Left ventricle myocardium superior (tissue), 1 donor: ENCODE measurements around the gene SARNP. TPM values are rescaled to one million over a fixed set of nuclear protein-coding genes. Genes with fewer than 3 reads are reported as not detected.

ENCODE experiments used
- ATAC-seq: fragments of 200-7000 bp; cut with Tn5 transposase; one replicate; pipeline ENCODE4 v1.9.1; 2020; ENCODE audit warnings: mild to moderate bottlenecking, moderate library complexity
- DNase-seq: peaks from one replicate; pipeline ENCODE4 v3.0.0-alpha.2; 2020
- intact Hi-C: fragments of 100-400 bp; cut with micrococcal nuclease; formaldehyde crosslinking; loops from one replicate; pipeline ENCODE4 v1.11.0; 2022
- total RNA-seq: library from RNA; stranded (reverse); fragmentation: NEBNext Ultra II Directional; extraction: Animal tissue kit (Norgen Biotek cat#: 25700); gene quantifications from one replicate; pipeline ENCODE4 v1.2.1, GENCODE V29; 2021
- donor health status: DM: no; HTN: yes; CAD: no; lungs with severe emphysema.

SARNP gene
- total RNA-seq, 1 donor from 2014 or later: 51.6 TPM

- DNase-seq (no peak), ATAC-seq (no peak)
- intact Hi-C loops: no loop called here
These were observed 99.5 kb downstream of the SARNP start for GRCh38 chr12:55718015-55718414.

GRCh38 chr12:55717011-55718007 is 100.2 kb downstream of the SARNP start:
- DNase-seq (no peak), ATAC-seq (no peak)

GRCh38 chr12:55716582-55716957 is 101.0 kb downstream of the SARNP start:
- ATAC-seq: no peak
- intact Hi-C loops: no loop called here
- DNase-seq: no peak

More at GRCh38 chr12:55717011-55718007, 100.2 kb downstream of the SARNP start:
- intact Hi-C loops: no loop called here

DNA sequence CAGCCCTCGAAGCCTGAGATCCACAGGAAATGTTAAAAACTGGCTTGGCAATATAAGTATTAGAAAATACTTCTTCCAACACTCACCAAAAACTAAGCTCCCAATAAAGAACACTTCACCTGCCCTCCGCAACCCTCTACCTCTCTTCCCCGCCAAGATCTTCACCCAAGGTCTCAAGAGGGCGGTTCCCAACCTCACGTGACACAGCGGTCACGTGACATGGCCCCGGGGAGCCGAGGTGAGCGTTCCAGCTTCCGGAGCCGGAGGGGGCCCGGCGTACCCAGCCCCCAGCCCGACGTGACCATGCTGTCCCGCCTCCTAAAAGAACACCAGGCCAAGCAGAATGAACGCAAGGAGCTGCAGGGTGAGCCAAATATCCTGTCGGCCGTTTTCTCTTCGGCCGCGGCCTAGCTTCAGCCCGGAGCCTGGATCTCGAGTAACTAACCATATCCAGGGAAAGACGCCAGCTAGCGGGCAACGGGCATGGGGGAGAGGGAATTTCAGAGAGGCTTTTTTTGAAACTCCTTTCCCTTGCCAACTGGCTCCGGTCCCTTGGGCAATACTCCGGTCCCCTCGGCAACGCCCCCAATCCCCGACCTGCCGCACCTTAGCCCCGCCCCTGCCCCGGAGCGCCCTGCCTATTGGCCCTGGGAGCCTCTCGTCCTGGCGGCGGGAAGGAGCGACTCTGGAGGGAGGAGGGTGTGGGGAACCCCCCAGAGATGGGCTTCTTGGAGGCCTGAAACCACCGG is 101.5 kb downstream of the SARNP start, which contains the start of gene BLOC1S1:
Gene BLOC1S1, plus strand, starts transcription at position 214 of the 749 bp plus-strand sequence. Its CDS starts 6 bp downstream, at position 220.
- DNase-seq (peak; percentile 96), ATAC-seq (peak; percentile 62)
- intact Hi-C loops: no loop called here

GRCh38 chr12:55715169-55715764 is 102.3 kb downstream of the SARNP start:
- intact Hi-C loops: no loop called here
- ATAC-seq (no peak), DNase-seq (no peak)

DNA sequence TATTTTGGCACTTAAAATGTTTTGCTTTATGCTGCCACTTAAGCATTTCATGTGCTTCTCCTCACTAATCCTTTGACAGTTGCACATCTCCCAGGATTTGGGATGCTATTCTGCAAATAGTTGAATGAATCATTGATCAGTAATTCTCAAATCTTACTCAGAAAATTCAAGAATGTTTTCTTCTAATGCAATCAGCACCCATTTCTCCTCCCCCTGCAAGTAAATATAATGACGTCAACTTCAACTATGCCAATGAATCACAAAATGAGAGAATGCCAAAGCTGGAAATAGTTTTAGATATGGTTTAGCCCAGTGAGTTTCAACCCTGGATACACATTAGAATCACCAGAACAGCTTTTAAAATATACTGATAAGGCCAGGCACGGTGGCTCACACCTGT is 103.8 kb downstream of the SARNP start:
- ATAC-seq (no peak), DNase-seq (peak; percentile 6)

GRCh38 chr12:55712700-55713415 is 104.7 kb downstream of the SARNP start:
- intact Hi-C loops: no loop called here
- ATAC-seq: peak; percentile 1

More for the DNA sequence above, 103.8 kb downstream of the SARNP start:
- intact Hi-C loops: no loop called here

GRCh38 chr12:55711786-55712553 is 105.6 kb downstream of the SARNP start:
- ATAC-seq (peak; percentile 58), DNase-seq (peak; percentile 64)
- intact Hi-C loops: no loop called here

More at GRCh38 chr12:55712700-55713415, 104.7 kb downstream of the SARNP start:
- peak; percentile 27 for DNase-seq

DNA sequence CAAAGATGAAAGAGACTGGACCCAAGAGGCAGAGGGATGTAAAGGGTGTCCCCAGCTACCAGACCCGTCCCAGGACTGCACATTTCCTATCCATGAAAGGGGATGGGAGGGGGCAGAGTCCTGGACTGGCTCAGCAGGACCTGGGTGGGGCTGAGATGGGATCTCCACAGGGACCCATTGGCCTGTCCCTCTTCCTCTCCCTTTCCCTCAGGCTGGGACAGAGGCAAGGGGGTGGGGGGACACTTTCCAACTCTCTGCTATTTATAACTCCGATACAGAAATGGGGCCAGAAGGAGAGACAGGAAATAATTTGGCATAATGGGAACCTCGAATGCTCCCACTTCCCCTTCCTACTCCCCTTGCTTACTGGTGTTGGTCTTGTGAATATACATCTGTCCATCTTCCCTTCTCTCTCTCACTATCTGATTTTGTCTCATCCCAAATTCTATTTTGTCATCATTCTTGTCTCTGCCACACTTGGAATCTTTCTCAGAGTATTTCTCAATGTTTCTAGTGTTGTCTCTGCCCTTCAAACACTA is 108.8 kb downstream of the SARNP start:
- ATAC-seq (peak; percentile 56), DNase-seq (peak; percentile 69)
- intact Hi-C loops: no loop called here

DNA sequence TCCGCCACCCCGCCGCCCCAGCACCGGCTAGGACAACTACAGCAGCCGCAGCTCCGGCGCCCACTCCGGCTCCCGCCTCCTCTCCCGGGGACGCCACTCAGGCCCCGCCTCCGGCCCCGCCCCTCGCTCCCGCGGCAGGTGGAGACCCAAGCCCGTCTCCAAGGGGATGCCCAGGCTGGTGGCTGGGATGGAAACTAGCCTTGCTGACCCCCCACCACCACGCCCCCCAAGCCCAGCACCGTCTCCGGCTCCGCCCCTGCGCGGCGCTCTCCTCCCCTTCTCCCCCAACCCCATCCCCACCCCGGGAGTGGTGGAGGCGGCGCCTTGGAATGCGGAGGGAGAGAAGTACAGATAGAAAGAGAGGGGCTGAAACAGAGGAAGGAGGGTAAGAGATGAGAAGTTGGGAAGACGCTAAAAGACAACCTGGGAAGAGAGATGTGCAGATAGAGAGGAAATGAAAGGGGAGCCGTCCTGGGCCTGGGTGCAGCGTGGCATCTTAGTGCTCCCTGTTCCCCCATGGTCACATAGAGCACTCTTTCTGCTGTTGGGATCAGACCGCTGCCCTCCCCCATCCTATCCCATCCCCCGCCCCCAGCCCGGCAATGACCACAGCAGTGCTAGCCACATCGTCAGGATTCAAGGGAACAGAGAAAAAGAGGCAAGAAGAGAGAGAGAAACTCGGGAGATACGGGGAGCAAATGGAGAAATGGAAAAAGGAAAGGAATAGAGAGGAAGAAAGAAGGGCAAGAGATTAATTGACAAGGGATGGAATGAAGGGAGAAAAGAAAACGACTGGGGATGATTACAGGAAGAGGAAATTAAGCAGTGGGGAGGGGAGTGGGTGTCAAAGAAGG is 109.5 kb downstream of the SARNP start, which contains the start of gene ITGA7:
Gene ITGA7, minus strand, starts transcription at position 64 of the 854 bp plus-strand sequence. CDS start 222 bp downstream, outside the sequence.
- intact Hi-C loops: no loop called here
- ATAC-seq (peak; percentile 63), DNase-seq (peak; percentile 91)

Other genes with a start within 250 kb of the SARNP start
- not detected for gene OR2AP1, start 245.3 kb downstream of the SARNP start, total RNA-seq
- not detected for gene OR10P1, start 180.8 kb downstream of the SARNP start, total RNA-seq
- 488 TPM for gene ITGA7, start 109.8 kb downstream of the SARNP start, total RNA-seq
- 124 TPM for gene BLOC1S1, start 101.7 kb downstream of the SARNP start, total RNA-seq
- gene RDH5, start 97.3 kb downstream of the SARNP start, total RNA-seq: 13.5 TPM
- gene CD63, start 88.7 kb downstream of the SARNP start, total RNA-seq: 733 TPM
- gene GDF11, start 74.6 kb downstream of the SARNP start, total RNA-seq: 8.9 TPM
- 15.7 TPM for gene ORMDL2, start 317 bp upstream of the SARNP start, total RNA-seq
- 20.3 TPM for gene DNAJC14, start 11.9 kb upstream of the SARNP start, total RNA-seq
- gene MMP19, start 25.2 kb upstream of the SARNP start, total RNA-seq: 2.1 TPM
- 16.2 TPM for gene PYM1, start 110.2 kb upstream of the SARNP start, total RNA-seq
- gene DGKA, start 113.4 kb upstream of the SARNP start, total RNA-seq: 6.9 TPM
- gene PMEL, start 148.3 kb upstream of the SARNP start, total RNA-seq: 0.57 TPM
- 8.4 TPM for gene CDK2, start 149.1 kb upstream of the SARNP start, total RNA-seq
- 128 TPM for gene RAB5B, start 156.4 kb upstream of the SARNP start, total RNA-seq
- 27.9 TPM for gene SUOX, start 179.6 kb upstream of the SARNP start, total RNA-seq
- 7.5 TPM for gene IKZF4, start 203.3 kb upstream of the SARNP start, total RNA-seq
- gene RPS26, start 224.2 kb upstream of the SARNP start, total RNA-seq: 41.0 TPM